Neural progenitor cell (in vitro differentiated cells): ENCODE measurements around the gene IKZF3. TPM values are rescaled to one million over a fixed set of nuclear protein-coding genes. Genes with fewer than 3 reads are reported as not detected.

Experiments used
- DNase-seq: peaks from one replicate; pipeline ENCODE4 v3.0.0-alpha.2; 2016; ENCODE audit warnings: low spot score
- H2AFZ ChIP-seq: fragments of 200-600 bp; sonication (generic); replicated peaks from 2 replicates; pipeline ENCODE4 v1.6.1; 2016; ENCODE audit warnings: antibody characterized with exemption
- H3F3A ChIP-seq: fragments of 200-600 bp; sonication (generic); 2 replicates; pipeline ENCODE4 v1.6.1; 2016; ENCODE audit warnings: antibody characterized with exemption, low read depth
- H3K27ac ChIP-seq: fragments of 200-600 bp; sonication (generic); 2 replicates; pipeline ENCODE4 v1.5.1; 2016; ENCODE audit warnings: mild to moderate bottlenecking
- H3K27me3 ChIP-seq: fragments of 200-600 bp; sonication (generic); 2 replicates; pipeline ENCODE4 v1.6.1; 2016; ENCODE audit warnings: mild to moderate bottlenecking, moderate library complexity
- H3K36me3 ChIP-seq: fragments of 200-600 bp; sonication (generic); 2 replicates; pipeline ENCODE4 v1.5.1; 2016
- H3K4me1 ChIP-seq: fragments of 200-600 bp; sonication (generic); 2 replicates; pipeline ENCODE4 v1.6.1; 2016; ENCODE audit warnings: mixed run types
- H3K4me2 ChIP-seq: fragments of 200-600 bp; sonication (generic); 2 replicates; pipeline ENCODE4 v1.6.1; 2016
- H3K4me3 ChIP-seq: fragments of 200-600 bp; sonication (generic); 2 replicates; pipeline ENCODE4 v1.5.1; 2016
- H3K79me2 ChIP-seq: fragments of 200-600 bp; sonication (generic); 2 replicates; pipeline ENCODE4 v1.6.1; 2016; ENCODE audit warnings: low read depth
- H3K9ac ChIP-seq: fragments of 200-600 bp; sonication (generic); 2 replicates; pipeline ENCODE4 v1.6.1; 2016
- H3K9me3 ChIP-seq: fragments of 200-600 bp; sonication (generic); 2 replicates; pipeline ENCODE4 v1.5.1; 2016; ENCODE audit warnings: low read depth
- H4K20me1 ChIP-seq: fragments of 200-600 bp; sonication (generic); 2 replicates; pipeline ENCODE4 v1.6.1; 2016; ENCODE audit warnings: low read depth
- H3K27ac Mint-ChIP-seq: 3 replicates; pipeline ENCODE4 v1.8.0; 2021; ENCODE audit warnings: mixed read lengths
- H3K27me3 Mint-ChIP-seq: 2 replicates; pipeline ENCODE4 v1.8.0; 2022; ENCODE audit warnings: low read depth, mild to moderate bottlenecking, inconsistent platforms, moderate library complexity, mixed read lengths; ENCODE audit not compliant: insufficient read depth
- H3K36me3 Mint-ChIP-seq: 3 replicates; pipeline ENCODE4 v1.8.0; 2021; ENCODE audit warnings: mixed read lengths
- H3K4me1 Mint-ChIP-seq: 3 replicates; pipeline ENCODE4 v1.8.0; 2021; ENCODE audit warnings: mixed read lengths
- H3K4me3 Mint-ChIP-seq: 3 replicates; pipeline ENCODE4 v1.8.0; 2021; ENCODE audit warnings: mild to moderate bottlenecking, moderate library complexity, mixed read lengths
- H3K9me3 Mint-ChIP-seq: 3 replicates; pipeline ENCODE4 v1.8.0; 2020; ENCODE audit warnings: mixed read lengths
- CTCF ChIP-seq: fragments of 200-600 bp; sonication (generic); IDR thresholded peaks from 2 replicates; pipeline ENCODE4 v1.5.1; 2017; ENCODE audit warnings: antibody characterized with exemption, mild to moderate bottlenecking
- EZH2 ChIP-seq: fragments of 200-600 bp; sonication (generic); IDR thresholded peaks from 2 replicates; pipeline ENCODE4 v1.6.1; 2017; ENCODE audit warnings: antibody characterized with exemption, mild to moderate bottlenecking, moderate library complexity
- EZH2phosphoT487 ChIP-seq: fragments of 200-600 bp; sonication (generic); IDR thresholded peaks from 2 replicates; pipeline ENCODE4 v1.6.1; 2017; ENCODE audit warnings: antibody characterized with exemption
- total RNA-seq: library from RNA; depleted of rRNA; stranded (reverse); fragments of >200 nt; gene quantifications from 2 replicates; pipeline ENCODE4 v1.2.3, GENCODE V29; 2015; ENCODE audit warnings: low replicate concordance

IKZF3 gene
- total RNA-seq, 1 donor from 2014 or later = not detected

- Histone ChIP-seq H4K20me1 (no peaks in the 10 kb centered on the region), H3K4me2 (no peak overlapping the region), H3K27ac (no peak overlapping the region), H3K4me3 (no peak overlapping the region), H3K9ac (no peak overlapping the region), H3K36me3 (no peaks in the 10 kb centered on the region), H3F3A (no peaks in the 10 kb centered on the region), H3K79me2 (no peaks in the 10 kb centered on the region), H3K27me3 (no peaks in the 10 kb centered on the region), H3K4me1 (no peaks in the 10 kb centered on the region), H3K9me3 (peaks cover 8% of the 10 kb centered on the region), H2AFZ (no peak overlapping the region)
- Mint-ChIP-seq H3K27ac (no peak overlapping the region), H3K9me3 (peaks cover 9% of the 10 kb centered on the region), H3K36me3 (no peaks in the 10 kb centered on the region), H3K4me1 (no peaks in the 10 kb centered on the region), H3K4me3 (no peak overlapping the region), H3K27me3 (peaks cover 5% of the 10 kb centered on the region)
- no peak for TF ChIP-seq CTCF
- TF ChIP-seq EZH2 = no peak
- TF ChIP-seq EZH2phosphoT487 = no peak
- no peak for DNase-seq
Observed at GRCh38 chr17:39838057-39838456, 26.1 kb downstream of the IKZF3 start.

GRCh38 chr17:39836117-39836516, 28.0 kb downstream of the IKZF3 start:
- H3K79me2 ChIP-seq = no peaks in the 10 kb centered on the region
- H3K36me3 ChIP-seq = no peaks in the 10 kb centered on the region
- H3K27me3 ChIP-seq = no peaks in the 10 kb centered on the region
- no peak overlapping the region for H3K9ac ChIP-seq
- Mint-ChIP-seq H3K4me1 (no peaks in the 10 kb centered on the region), H3K27ac (no peak overlapping the region), H3K27me3 (peaks cover 5% of the 10 kb centered on the region), H3K4me3 (no peak overlapping the region), H3K36me3 (no peaks in the 10 kb centered on the region), H3K9me3 (peaks cover 9% of the 10 kb centered on the region)
- H3F3A ChIP-seq = no peaks in the 10 kb centered on the region
- no peak overlapping the region for H3K27ac ChIP-seq
- no peaks in the 10 kb centered on the region for H4K20me1 ChIP-seq
- H3K9me3 ChIP-seq = peaks cover 8% of the 10 kb centered on the region
- H3K4me1 ChIP-seq = no peaks in the 10 kb centered on the region
- no peak overlapping the region for H2AFZ ChIP-seq
- H3K4me3 ChIP-seq = no peak overlapping the region
- TF ChIP-seq CTCF (no peak), EZH2 (no peak), EZH2phosphoT487 (no peak)
- no peak overlapping the region for H3K4me2 ChIP-seq
- DNase-seq = no peak

- no peak overlapping the region for H3K4me3 Mint-ChIP-seq
- H3F3A ChIP-seq = no peaks in the 10 kb centered on the region
- H2AFZ ChIP-seq = no peak overlapping the region
- H3K27ac ChIP-seq = no peak overlapping the region
- H3K9me3 Mint-ChIP-seq = peaks cover 9% of the 10 kb centered on the region
- no peak overlapping the region for H3K9ac ChIP-seq
- no peaks in the 10 kb centered on the region for H3K36me3 ChIP-seq
- H3K4me1 Mint-ChIP-seq = no peaks in the 10 kb centered on the region
- no peak overlapping the region for H3K4me2 ChIP-seq
- DNase-seq = peak; percentile 5
- no peaks in the 10 kb centered on the region for H3K36me3 Mint-ChIP-seq
- H3K79me2 ChIP-seq = no peaks in the 10 kb centered on the region
- no peak overlapping the region for H3K4me3 ChIP-seq
- H3K4me1 ChIP-seq = no peaks in the 10 kb centered on the region
- no peaks in the 10 kb centered on the region for H3K27me3 ChIP-seq
- H3K9me3 ChIP-seq = peaks cover 8% of the 10 kb centered on the region
- peaks cover 2% of the 10 kb centered on the region for H3K27me3 Mint-ChIP-seq
- H4K20me1 ChIP-seq = no peaks in the 10 kb centered on the region
- TF ChIP-seq EZH2phosphoT487 (no peak), EZH2 (no peak), CTCF (peak; percentile 30)
- no peak overlapping the region for H3K27ac Mint-ChIP-seq
Observed at GRCh38 chr17:39835038-39835786, 28.9 kb downstream of the IKZF3 start.
